Right kidney (tissue), 9 donors: ENCODE results near the gene JAM3.

Experiments used
- DNase-seq: peaks from one replicate; pipeline ENCODE4 v3.0.0-alpha.2; 2016
- long read RNA-seq, 8 donors: transcript quantifications; one replicate each; lab custom pipeline, GENCODE V29; 2026

Gene JAM3
- long read RNA-seq, donor 1, transcript JAM3-201 (9 exons, 3,912 nt): major isoform, 9 of 13 reads
- long read RNA-seq, donor 1, partial matches to known transcripts: 0 of 13 reads
- long read RNA-seq, donor 1, other reads (novel, unspliced or antisense): 0 of 13 reads
- long read RNA-seq, donor 2, transcript JAM3-201 (9 exons, 3,912 nt): major isoform, 5 of 7 reads
- long read RNA-seq, donor 2, partial matches to known transcripts: 0 of 7 reads
- long read RNA-seq, donor 2, other reads (novel, unspliced or antisense): 0 of 7 reads
- long read RNA-seq, donor 3, partial matches to known transcripts: 0 of 4 reads
- long read RNA-seq, donor 3, other reads (novel, unspliced or antisense): 0 of 4 reads
- long read RNA-seq, donor 4, transcript JAM3-201 (9 exons, 3,912 nt): major isoform, 9 of 12 reads
- long read RNA-seq, donor 4, partial matches to known transcripts: 0 of 12 reads
- long read RNA-seq, donor 4, other reads (novel, unspliced or antisense): 0 of 12 reads
- long read RNA-seq, donor 5, transcript JAM3-201 (9 exons, 3,912 nt): major isoform, 11 of 12 reads
- long read RNA-seq, donor 5, partial matches to known transcripts: 0 of 12 reads
- long read RNA-seq, donor 5, other reads (novel, unspliced or antisense): 0 of 12 reads
- long read RNA-seq, donor 6, transcript JAM3-201 (9 exons, 3,912 nt): major isoform, 11 of 13 reads
- long read RNA-seq, donor 6, partial matches to known transcripts: 0 of 13 reads
- long read RNA-seq, donor 6, other reads (novel, unspliced or antisense): 0 of 13 reads
- long read RNA-seq, donor 7, transcript JAM3-207 (3 exons, 997 nt): minor isoform, 6 of 58 reads
- long read RNA-seq, donor 7, transcript JAM3-201 (9 exons, 3,912 nt): major isoform, 19 of 58 reads
- long read RNA-seq, donor 7, partial matches to known transcripts: 33 of 58 reads
- long read RNA-seq, donor 7, other reads (novel, unspliced or antisense): 0 of 58 reads
- long read RNA-seq, donor 8, transcript JAM3-201 (9 exons, 3,912 nt): major isoform, 13 of 15 reads
- long read RNA-seq, donor 8, partial matches to known transcripts: 0 of 15 reads
- long read RNA-seq, donor 8, other reads (novel, unspliced or antisense): 0 of 15 reads

GRCh38 chr11:134068829-134069425, at the start of gene JAM3:
JAM3 (plus strand) TSS chr11:134069072; CDS start chr11:134069084, 12 bp downstream.
- DNase-seq: peak; percentile 95

- no peak for DNase-seq
Measured at GRCh38 chr11:134019500-134019899, 49.4 kb upstream of the JAM3 start.

GRCh38 chr11:134020598-134020997, 48.3 kb upstream of the JAM3 start:
- no peak for DNase-seq

- no peak for DNase-seq
Measured at GRCh38 chr11:134021326-134021725, 47.5 kb upstream of the JAM3 start.

- no peak for DNase-seq
Measured at GRCh38 chr11:134022748-134023147, 46.1 kb upstream of the JAM3 start.

- no peak for DNase-seq
Measured at GRCh38 chr11:134024420-134025081, 44.3 kb upstream of the JAM3 start.

GRCh38 chr11:134025082-134025429, 43.8 kb upstream of the JAM3 start:
- DNase-seq: no peak

- DNase-seq: no peak
Measured at GRCh38 chr11:134026655-134027343, 42.1 kb upstream of the JAM3 start.

GRCh38 chr11:134027671-134028070, 41.2 kb upstream of the JAM3 start:
- no peak for DNase-seq

GRCh38 chr11:134028368-134028920, 40.4 kb upstream of the JAM3 start:
- DNase-seq: no peak

- DNase-seq: no peak
Measured at GRCh38 chr11:134030853-134031252, 38.0 kb upstream of the JAM3 start.

- no peak for DNase-seq
Measured at GRCh38 chr11:134032043-134032442, 36.8 kb upstream of the JAM3 start.

GRCh38 chr11:134032501-134033091, 36.3 kb upstream of the JAM3 start:
- no peak for DNase-seq

GRCh38 chr11:134033276-134033675, 35.6 kb upstream of the JAM3 start:
- DNase-seq: no peak

GRCh38 chr11:134033696-134034491, 35.0 kb upstream of the JAM3 start:
- DNase-seq: peak; percentile 74

- DNase-seq: no peak
Measured at GRCh38 chr11:134034496-134035381, 34.1 kb upstream of the JAM3 start.

- DNase-seq: peak; percentile 60
Measured at GRCh38 chr11:134036492-134037045, 32.3 kb upstream of the JAM3 start.
